A673 (cell line): ENCODE results near the gene VPS8. TPM values are rescaled to one million over a fixed set of nuclear protein-coding genes. Genes with fewer than 3 reads are reported as not detected.

ENCODE experiments used
- BruUV-seq: library from RNA; stranded (reverse); fragments of 400-500 nt; replicated peaks from 2 replicates; lab custom pipeline; 2021; lab: Mats Ljungman, UMichigan
- CTCF ChIA-PET: fragments of 300-600 bp; sonication (Branson Sonifier 250); formaldehyde crosslinking; loops from one replicate; lab custom pipeline; 2022; ENCODE audit warnings: antibody characterized with exemption; lab: Charles Lee
- POLR2A ChIA-PET: fragments of 300-600 bp; sonication (Branson Sonifier 250); formaldehyde crosslinking; loops from one replicate; lab custom pipeline; 2022; ENCODE audit warnings: antibody characterized with exemption; ENCODE audit not compliant: low non-redundant PET; lab: Charles Lee
- DNase-seq: peaks from one replicate; pipeline ENCODE4 v3.0.0-alpha.2; 2015; ENCODE audit warnings: low spot score
- H3K27ac ChIP-seq: fragments of 200-600 bp; sonication (generic); 2 replicates; pipeline ENCODE4 v1.5.1; 2016; ENCODE audit warnings: mixed run types, low read depth, mild to moderate bottlenecking, mixed read lengths, antibody characterized with exemption, low read length; ENCODE audit not compliant: poor library complexity, severe bottlenecking
- H3K27me3 ChIP-seq: fragments of 200-600 bp; sonication (generic); replicated peaks from 2 replicates; pipeline ENCODE4 v1.6.1; 2017; ENCODE audit warnings: mixed run types, low read depth, mild to moderate bottlenecking, mixed read lengths, antibody characterized with exemption, low read length; ENCODE audit not compliant: insufficient read depth, poor library complexity
- H3K36me3 ChIP-seq: fragments of 200-600 bp; sonication (generic); 2 replicates; pipeline ENCODE4 v1.6.1; 2016; ENCODE audit warnings: mixed run types, mild to moderate bottlenecking, mixed read lengths, antibody characterized with exemption, low read length; ENCODE audit not compliant: insufficient read depth, poor library complexity, severe bottlenecking
- H3K4me1 ChIP-seq: fragments of 200-600 bp; sonication (generic); 2 replicates; pipeline ENCODE4 v1.6.1; 2017; ENCODE audit warnings: mixed run types, mild to moderate bottlenecking, mixed read lengths, antibody characterized with exemption, low read length; ENCODE audit not compliant: insufficient read depth, poor library complexity, severe bottlenecking
- H3K4me3 ChIP-seq: fragments of 200-600 bp; sonication (generic); 2 replicates; pipeline ENCODE4 v1.5.1; 2016; ENCODE audit warnings: low read depth, mixed run types, mild to moderate bottlenecking, mixed read lengths, low read length; ENCODE audit not compliant: poor library complexity, severe bottlenecking
- H3K9me3 ChIP-seq: fragments of 200-600 bp; sonication (generic); 2 replicates; pipeline ENCODE4 v1.6.1; 2016; ENCODE audit warnings: mixed run types, low read depth, mild to moderate bottlenecking, mixed read lengths, antibody characterized with exemption, low read length; ENCODE audit not compliant: poor library complexity, severe bottlenecking
- EZH2 ChIP-seq: fragments of 200-600 bp; sonication (generic); IDR thresholded peaks from 2 replicates; pipeline ENCODE4 v1.6.1; 2017; ENCODE audit warnings: borderline replicate concordance, low read depth, mild to moderate bottlenecking, mixed read lengths, antibody characterized with exemption, low read length; ENCODE audit not compliant: poor library complexity, severe bottlenecking
- intact Hi-C: fragments of 100-400 bp; cut with micrococcal nuclease; formaldehyde crosslinking; loops from one replicate; pipeline ENCODE4 v1.10.0; 2022; ENCODE audit not compliant: unreplicated experiment
- total RNA-seq: library from RNA; stranded (reverse); gene quantifications from 2 replicates; pipeline ENCODE4 v1.2.3, GENCODE V29; 2021
- TF ChIP-seq, protein P1 (sequence below): fragments of 300-800, 200-600 bp; sonication (generic); conservative IDR thresholded peaks from 2 replicates; pipeline ENCODE4 v1.5.1; 2017; ENCODE audit warnings: low read depth, mild to moderate bottlenecking, antibody characterized with exemption, low read length, moderate library complexity, mixed read lengths

VPS8 gene
- total RNA-seq, 1 experiment from 2014 or later = 42.3 TPM

DNA sequence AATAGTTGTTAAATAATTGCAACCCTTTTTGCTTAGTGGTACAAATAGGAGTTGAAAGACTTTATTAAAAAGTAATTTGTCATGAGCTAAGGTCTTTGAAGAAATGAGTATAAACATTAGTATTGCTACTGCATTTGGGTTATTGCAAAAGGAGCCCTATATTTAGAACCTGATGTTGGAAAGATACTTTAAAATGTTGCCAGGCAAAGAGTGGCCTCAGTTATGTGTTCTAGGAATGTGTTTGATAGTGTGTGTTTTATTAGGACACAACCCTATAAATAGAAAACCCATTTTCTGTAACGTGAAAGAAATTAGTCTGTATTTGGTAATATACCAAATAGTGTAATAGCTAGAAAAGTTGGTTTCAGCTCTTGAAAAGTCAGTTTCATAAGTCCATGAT, 10.7 kb downstream of the VPS8 start:
- CTCF ChIA-PET = no interaction called here
- intact Hi-C loops = no loop called here

DNA sequence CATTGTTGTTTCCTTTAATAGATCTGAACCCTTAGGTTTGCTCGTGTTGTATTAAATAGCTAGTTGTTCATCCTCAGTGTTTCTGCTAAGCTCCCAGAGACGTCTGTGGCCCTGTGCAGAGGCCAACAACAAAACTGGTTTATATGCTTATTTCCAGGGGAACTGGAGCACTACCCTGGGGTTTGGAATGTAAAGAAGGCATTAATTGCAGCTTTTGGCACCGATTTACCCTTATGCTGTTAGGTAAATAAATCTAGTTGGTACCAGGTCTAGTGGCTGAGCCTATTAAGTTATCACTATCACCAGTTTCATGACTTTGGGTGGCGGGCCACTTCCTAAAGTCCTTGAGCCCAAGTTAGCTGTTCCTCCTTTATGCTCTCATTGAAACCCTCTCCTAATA, 12.0 kb downstream of the VPS8 start:
- Histone ChIP-seq H3K4me3 (no peak overlapping the region), H3K27me3 (no peaks in the 10 kb centered on the region), H3K27ac (no peak overlapping the region), H3K9me3 (no peaks in the 10 kb centered on the region), H3K36me3 (no peaks in the 10 kb centered on the region), H3K4me1 (no peaks in the 10 kb centered on the region)
- ChIA-PET CTCF (interaction anchor here (0.5 kb wide), 1 partner anchor 323 kb away, joined by 4 read pairs; no protein-coding TSS in a partner anchor), POLR2A (interaction anchor here (0.6 kb wide), 1 partner anchor 158 kb away, joined by 4 read pairs; no protein-coding TSS in a partner anchor)
- DNase-seq = no peak
- intact Hi-C loops = no loop called here
- no TSS peak for BruUV-seq
- TF ChIP-seq, protein P1, sequence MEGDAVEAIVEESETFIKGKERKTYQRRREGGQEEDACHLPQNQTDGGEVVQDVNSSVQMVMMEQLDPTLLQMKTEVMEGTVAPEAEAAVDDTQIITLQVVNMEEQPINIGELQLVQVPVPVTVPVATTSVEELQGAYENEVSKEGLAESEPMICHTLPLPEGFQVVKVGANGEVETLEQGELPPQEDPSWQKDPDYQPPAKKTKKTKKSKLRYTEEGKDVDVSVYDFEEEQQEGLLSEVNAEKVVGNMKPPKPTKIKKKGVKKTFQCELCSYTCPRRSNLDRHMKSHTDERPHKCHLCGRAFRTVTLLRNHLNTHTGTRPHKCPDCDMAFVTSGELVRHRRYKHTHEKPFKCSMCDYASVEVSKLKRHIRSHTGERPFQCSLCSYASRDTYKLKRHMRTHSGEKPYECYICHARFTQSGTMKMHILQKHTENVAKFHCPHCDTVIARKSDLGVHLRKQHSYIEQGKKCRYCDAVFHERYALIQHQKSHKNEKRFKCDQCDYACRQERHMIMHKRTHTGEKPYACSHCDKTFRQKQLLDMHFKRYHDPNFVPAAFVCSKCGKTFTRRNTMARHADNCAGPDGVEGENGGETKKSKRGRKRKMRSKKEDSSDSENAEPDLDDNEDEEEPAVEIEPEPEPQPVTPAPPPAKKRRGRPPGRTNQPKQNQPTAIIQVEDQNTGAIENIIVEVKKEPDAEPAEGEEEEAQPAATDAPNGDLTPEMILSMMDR = no peak
- TF ChIP-seq EZH2 = no peak

More for the DNA sequence above, 10.7 kb downstream of the VPS8 start:
- BruUV-seq = no TSS peak
- H3K36me3 ChIP-seq = no peaks in the 10 kb centered on the region
- H3K9me3 ChIP-seq = no peaks in the 10 kb centered on the region
- H3K4me3 ChIP-seq = no peak overlapping the region
- no peaks in the 10 kb centered on the region for H3K4me1 ChIP-seq
- no peak for DNase-seq
- no peaks in the 10 kb centered on the region for H3K27me3 ChIP-seq
- POLR2A ChIA-PET = interaction anchor here (0.8 kb wide), 1 partner anchor 10 kb away, joined by 3 read pairs; no protein-coding TSS in a partner anchor
- no peak for TF ChIP-seq EZH2
- TF ChIP-seq, protein P1 = no peak
- no peak overlapping the region for H3K27ac ChIP-seq

DNA sequence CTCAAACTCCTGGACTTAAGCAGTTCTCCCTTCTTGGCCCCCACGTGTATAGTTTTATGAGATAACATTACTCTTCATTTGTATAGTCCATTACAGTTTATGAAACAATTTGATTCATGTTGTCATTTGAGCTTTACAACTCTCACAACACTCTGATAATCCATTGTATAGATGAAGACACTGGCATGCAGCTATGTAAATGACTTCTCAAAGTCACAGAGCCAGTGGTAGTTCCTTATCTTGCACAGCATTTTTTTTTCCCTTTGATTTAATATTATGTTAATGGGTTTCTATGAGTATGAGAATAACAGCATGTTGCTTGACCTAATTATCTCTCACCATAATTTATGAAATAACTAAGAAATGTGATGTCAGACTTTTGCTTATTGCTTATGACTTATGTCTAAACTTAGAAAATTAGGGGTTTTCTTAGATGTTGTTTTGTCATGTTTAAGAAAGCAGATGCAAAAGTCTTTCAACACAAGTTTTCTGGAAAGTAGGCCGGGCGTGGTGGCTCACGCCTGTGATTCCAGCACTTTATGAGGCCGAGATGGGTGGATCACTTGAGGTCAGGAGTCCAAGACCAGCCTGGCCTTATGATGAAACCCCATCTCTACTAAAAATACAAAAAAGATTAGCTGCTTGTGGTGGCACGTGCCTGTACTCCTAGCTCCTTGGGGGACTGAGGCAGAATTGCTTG, 13.3 kb downstream of the VPS8 start:
- Histone ChIP-seq H3K36me3 (no peaks in the 10 kb centered on the region), H3K27ac (no peak overlapping the region), H3K9me3 (no peaks in the 10 kb centered on the region), H3K4me3 (no peak overlapping the region), H3K4me1 (no peaks in the 10 kb centered on the region), H3K27me3 (no peaks in the 10 kb centered on the region)
- intact Hi-C loops = no loop called here
- ChIA-PET CTCF (interaction anchor here (0.7 kb wide), 2 partner anchors 146 to 591 kb away, joined by 3 to 6 read pairs; no protein-coding TSS in a partner anchor), POLR2A (no interaction called here)
- BruUV-seq = no TSS peak
- no peak for DNase-seq
- TF ChIP-seq, protein P1 = no peak
- TF ChIP-seq EZH2 = no peak
